ENCODE results near the gene MAGOH. TPM values are rescaled to one million over a fixed set of nuclear protein-coding genes. Genes with fewer than 3 reads are reported as not detected.

The MAGOH gene
- total and polyA plus RNA-seq, 10 of the 15 experiments (the other 5 are each of a cell fraction or from before 2014, with no cell fraction given), result 62.6 to 261 (median 89.8) TPM

- Histone ChIP-seq H3K4me2 (ENCODE audit: control insufficient read depth, insufficient read depth) (no peak overlapping the region), H2AFZ (ENCODE audit: control insufficient read depth, low read depth, low read length) (no peak overlapping the region), H3K27me3 (replicated peaks in 1 of 2; ENCODE audit: control insufficient read depth in 2 of 2, insufficient read depth in 2 of 2, low read length in 1 of 2) (no peaks in the 10 kb centered on the region; a peak in 1 of 4 replicates), H3K36me3 (ENCODE audit: control insufficient read depth in 2 of 2, insufficient read depth in 2 of 2, low read length in 1 of 2) (no peaks in the 10 kb centered on the region), H3K9me3 (replicated peaks; ENCODE audit: control insufficient read depth, insufficient read depth, low read length) (no peaks in the 10 kb centered on the region; the same call in 2 of the 3 replicates), H3K4me1 (ENCODE audit: control insufficient read depth, insufficient read depth, low read length) (no peaks in the 10 kb centered on the region), H3K9ac (ENCODE audit: control insufficient read depth, insufficient read depth, low read length) (no peak overlapping the region), H3K4me3 (no peak overlapping the region), H3K27ac (ENCODE audit: control insufficient read depth, insufficient read depth) (no peak overlapping the region), H4K20me1 (ENCODE audit: control insufficient read depth, insufficient read depth) (no peaks in the 10 kb centered on the region), H3K79me2 (ENCODE audit: control insufficient read depth, insufficient read depth, low read length) (no peaks in the 10 kb centered on the region)
- TF ChIP-seq LARP7 (IDR thresholded peaks at IDR 0.05), result no peak
- TF ChIP-seq RAD51 (IDR thresholded peaks at IDR 0.05), result 0 out of 2 replicates have a peak, but pooled peaks have one; percentile 17
- no peak for TF ChIP-seq IRF3 (IDR thresholded peaks at IDR 0.05)
- no peak for TF ChIP-seq TCF3 (IDR thresholded peaks at IDR 0.05; ENCODE audit: borderline replicate concordance, insufficient read depth, low read depth, low read length)
- TF ChIP-seq ZBTB40 (IDR thresholded peaks at IDR 0.05; ENCODE audit: borderline replicate concordance), result peak; percentile 72; the same call in 1 of the 2 replicates
- no TSS peak for BruUV-seq (replicated peaks)
- ChIA-PET RAD21 (ENCODE audit: unreplicated experiment) (interaction anchor here (0.6 to 1.4 kb wide), 3 partner anchors 9 to 241 kb away, joined by 3 read pairs; no protein-coding TSS in a partner anchor), CTCF (interaction anchor here (0.7 to 4.2 kb wide), 19 partner anchors 7 to 480 kb away, joined by 3 to 32 read pairs (median 4); no protein-coding TSS in a partner anchor), SMC1A (ENCODE audit: uncharacterized antibody, unreplicated experiment) (interaction anchor here (1.1 to 2.0 kb wide), 6 partner anchors 8 to 486 kb away, joined by 3 to 5 read pairs (median 4); no protein-coding TSS in a partner anchor), POLR2A (no interaction called here)
- in situ Hi-C loops (cut with MboI) (loop anchor here (25.0 kb wide), 1 partner anchor 271 kb away; the partner anchor contains the start of gene ECHDC2), intact Hi-C loops (cut with micrococcal nuclease; ENCODE audit: unreplicated experiment) (no loop called here)
- DNase-seq (ENCODE audit: low read depth, low spot score) (no peak), ATAC-seq (no peak), FAIRE-seq (no peak)
- WGBS (ENCODE audit: insufficient coverage, insufficient replicate concordance, low lambda C conversion rate, missing lambda C conversion rate), result 3% methylated on average over 6 of the region's 6 CpGs
Measured at GRCh38 chr1:53183095-53183990, 55.0 kb downstream of the MAGOH start.

All from GM12878 (cell line).